Measurements from ENCODE around the gene ACHE. TPM values are rescaled to one million over a fixed set of nuclear protein-coding genes. Genes with fewer than 3 reads are reported as not detected.
"Not testable (repeated sequence)": the region's sequence is repeated elsewhere in the genome, so short reads cannot be mapped to it uniquely, and the experiment has no call there.

ACHE gene
- total and polyA plus RNA-seq, 3 donors from 2014 or later = 5.1 to 10.5 (median 9.8) TPM

- Histone ChIP-seq H3K4me1 (no peaks in the 10 kb centered on the region), H3K4me3 (no peak overlapping the region), H3K27ac (no peak overlapping the region), H3K36me3 (ENCODE audit: low read depth, missing control alignments) (no peaks in the 10 kb centered on the region), H3K27me3 (no peaks in the 10 kb centered on the region), H3K9me3 (no peaks in the 10 kb centered on the region)
- WGBS, 2 donors = 75 to 77% methylated on average over 3 to 4 of the region's 4 CpGs
- DNase-seq = no peak
- TF ChIP-seq CTCF (IDR thresholded peaks at IDR 0.05) = no peak
- TF ChIP-seq POLR2A (IDR thresholded peaks at IDR 0.05) = no peak
- intact Hi-C loops (cut with DNase I; ENCODE audit: low total_unique reads) = no loop called here
Observed at GRCh38 chr7:100933734-100934133, 38.0 kb upstream of the ACHE start.

- intact Hi-C loops (cut with DNase I; ENCODE audit: low total_unique reads) = no loop called here
- TF ChIP-seq POLR2A (IDR thresholded peaks at IDR 0.05) (no peak), CTCF (IDR thresholded peaks at IDR 0.05) (no peak)
- WGBS, 2 donors = 96 to 100% methylated on average over 1 of the region's 1 CpG
Observed at GRCh38 chr7:100929808-100930174, 34.1 kb upstream of the ACHE start.

DNA sequence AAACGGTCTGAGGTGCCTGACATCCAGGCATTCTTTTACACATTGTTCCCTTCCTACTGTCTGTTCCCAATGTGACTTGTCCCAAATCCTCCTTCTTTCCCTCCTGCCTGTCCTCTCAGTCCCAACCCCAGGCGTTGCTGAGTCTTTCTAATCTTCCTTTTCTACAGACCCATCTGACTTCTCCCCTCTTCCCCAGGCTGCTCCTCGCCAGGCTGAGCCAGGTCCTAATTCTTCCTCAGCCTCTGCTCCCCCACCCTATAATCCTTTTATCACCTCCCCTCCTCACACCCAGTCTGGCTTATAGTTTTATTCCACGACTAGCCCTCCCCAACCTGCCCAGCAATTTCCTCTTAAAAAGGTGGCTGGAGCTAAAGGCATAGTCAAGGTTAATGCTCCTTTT lies 27.9 kb upstream of the ACHE start:
- H3K9me3 ChIP-seq; H3K36me3 ChIP-seq (ENCODE audit: low read depth, missing control alignments); DNase-seq; H3K4me3 ChIP-seq; H3K27me3 ChIP-seq; H3K4me1 ChIP-seq; intact Hi-C loops (cut with DNase I; ENCODE audit: low total_unique reads); H3K27ac ChIP-seq: not testable (repeated sequence)
- 56 to 61% methylated on average over 4 of the region's 4 CpGs for WGBS, 2 donors

More at GRCh38 chr7:100929808-100930174, 34.1 kb upstream of the ACHE start:
- H3K36me3 ChIP-seq (ENCODE audit: low read depth, missing control alignments) = no peaks in the 10 kb centered on the region
- no peaks in the 10 kb centered on the region for H3K27me3 ChIP-seq
- no peak overlapping the region for H3K27ac ChIP-seq
- no peaks in the 10 kb centered on the region for H3K9me3 ChIP-seq
- DNase-seq = no peak
- no peak overlapping the region for H3K4me3 ChIP-seq
- H3K4me1 ChIP-seq = no peaks in the 10 kb centered on the region

DNA sequence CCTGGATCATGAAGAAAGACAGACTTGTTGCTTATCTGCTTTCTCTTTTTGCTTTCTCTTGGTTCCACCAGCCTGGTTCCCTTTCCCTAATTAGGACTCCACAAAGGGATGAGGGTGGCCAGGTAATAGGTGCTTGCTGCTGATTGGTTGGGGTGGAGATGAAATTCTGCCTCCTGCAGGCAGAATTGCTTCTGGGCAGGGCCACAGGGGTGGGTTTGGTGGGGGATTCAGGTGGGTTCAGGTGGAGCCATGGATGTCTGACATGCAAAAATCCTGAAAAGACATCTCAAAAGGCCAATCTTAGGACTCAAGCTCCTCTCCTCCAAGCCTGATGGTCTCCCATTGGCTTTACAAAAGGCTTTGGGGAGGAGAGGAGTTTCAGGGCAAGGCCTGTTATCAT lies 25.4 kb upstream of the ACHE start:
- DNase-seq = no peak

DNA sequence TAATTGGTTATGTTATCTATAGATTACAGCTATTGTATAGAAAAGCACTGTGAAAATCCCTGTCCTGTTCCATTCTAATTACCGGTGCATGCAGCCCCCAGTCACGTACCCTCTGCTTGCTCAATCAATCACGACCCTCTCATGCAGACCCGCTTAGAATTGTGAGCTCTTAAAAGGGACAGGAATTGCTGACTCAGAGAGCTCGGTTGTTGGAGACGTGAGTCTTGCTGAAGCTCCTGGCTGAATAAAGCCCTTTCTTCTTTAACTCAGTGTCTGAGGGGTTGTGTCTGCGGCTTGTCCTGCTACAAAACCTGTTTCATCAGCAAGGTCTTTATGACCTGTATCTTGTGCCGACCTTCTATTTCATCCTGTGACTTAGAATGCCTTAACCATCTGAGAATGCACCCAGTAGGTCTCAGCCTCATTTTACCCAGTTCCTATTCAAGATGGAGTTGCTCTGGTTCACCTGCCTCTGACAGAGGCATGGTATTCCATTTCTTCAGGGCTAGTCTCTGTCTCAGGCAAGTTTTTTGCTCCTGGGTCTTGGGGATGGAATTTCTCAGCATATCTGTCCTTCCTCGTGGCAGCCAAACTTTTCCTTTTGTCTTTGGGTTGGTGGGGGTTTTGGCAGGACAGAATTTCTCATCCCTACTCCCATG lies 24.2 kb upstream of the ACHE start:
- H3K4me1 ChIP-seq; H3K9me3 ChIP-seq; H3K27ac ChIP-seq; DNase-seq; intact Hi-C loops (cut with DNase I; ENCODE audit: low total_unique reads); H3K27me3 ChIP-seq; H3K36me3 ChIP-seq (ENCODE audit: low read depth, missing control alignments); H3K4me3 ChIP-seq: not testable (repeated sequence)
- WGBS, 2 donors = 86% methylated on average over 9 of the region's 9 CpGs

More for the DNA sequence above, 25.4 kb upstream of the ACHE start:
- Histone ChIP-seq H3K27ac (no peak overlapping the region), H3K4me1 (no peaks in the 10 kb centered on the region), H3K9me3 (no peaks in the 10 kb centered on the region), H3K27me3 (no peaks in the 10 kb centered on the region), H3K4me3 (no peak overlapping the region), H3K36me3 (ENCODE audit: low read depth, missing control alignments) (peaks cover 2% of the 10 kb centered on the region)
- TF ChIP-seq CTCF (IDR thresholded peaks at IDR 0.05) (no peak), POLR2A (IDR thresholded peaks at IDR 0.05) (no peak)
- intact Hi-C loops (cut with DNase I; ENCODE audit: low total_unique reads) = no loop called here

DNA sequence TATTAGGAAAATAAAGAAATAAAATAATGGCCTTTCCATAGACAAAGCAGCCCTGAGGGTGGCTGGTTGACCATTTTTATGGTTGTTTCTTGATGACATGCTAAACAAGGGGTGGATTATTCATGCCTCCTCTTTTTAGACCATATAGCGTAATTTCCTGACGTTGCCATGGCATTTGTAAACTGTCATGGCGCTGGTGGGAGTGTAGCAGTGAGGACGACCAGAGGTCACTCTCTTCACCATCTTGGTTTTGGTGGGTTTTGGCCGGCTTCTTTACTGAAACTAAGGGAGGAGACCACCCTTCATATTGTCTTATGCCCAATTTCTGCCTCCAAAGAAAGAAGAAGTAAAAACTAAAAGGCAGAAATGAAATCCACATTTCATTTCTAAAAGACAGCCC lies 23.6 kb upstream of the ACHE start:
- H3K4me1 ChIP-seq; H3K36me3 ChIP-seq (ENCODE audit: low read depth, missing control alignments); H3K9me3 ChIP-seq; H3K27me3 ChIP-seq; DNase-seq; H3K27ac ChIP-seq; intact Hi-C loops (cut with DNase I; ENCODE audit: low total_unique reads); H3K4me3 ChIP-seq: not testable (repeated sequence)
- WGBS, 2 donors = 88% methylated on average over 5 of the region's 5 CpGs

All from testis (tissue), 3 donors.